ENCODE measurements around the gene CAPZB.

Gene CAPZB

GRCh38 chr1:19323987-19324664 is 161.2 kb downstream of the CAPZB start:
- Histone ChIP-seq H3K79me2 (ENCODE audit: insufficient read depth, low read length) (no peaks in the 10 kb centered on the region), H3K4me3 (ENCODE audit: low read depth in 1 of 2, low read length in 2 of 2) (no peak overlapping the region), H3K9ac (ENCODE audit: low read depth, low read length) (no peak overlapping the region), H3K4me1 (ENCODE audit: insufficient read depth, low read length) (no peaks in the 10 kb centered on the region), H3K27me3 (ENCODE audit: insufficient read depth, low read length, poor library complexity) (no peaks in the 10 kb centered on the region), H2AFZ (ENCODE audit: low read depth, low read length) (no peak overlapping the region), H4K20me1 (ENCODE audit: insufficient read depth, low read length) (no peaks in the 10 kb centered on the region), H3K4me2 (ENCODE audit: insufficient read depth, low read length) (no peak overlapping the region), H3K27ac (ENCODE audit: low read length) (no peak overlapping the region), H3K36me3 (ENCODE audit: insufficient read depth, low read length) (peaks cover 25% of the 10 kb centered on the region), H3K9me3 (ENCODE audit: insufficient read depth, low read length, severe bottlenecking) (no peaks in the 10 kb centered on the region)
- DNase-seq (no peak), ATAC-seq (ENCODE audit: insufficient read depth, low read depth) (no peak)
- TF ChIP-seq CTCF (IDR thresholded peaks at IDR 0.05; ENCODE audit: borderline replicate concordance, extremely low read depth, low read length, poor library complexity, severe bottlenecking): no peak
- TF ChIP-seq EZH2 (IDR thresholded peaks at IDR 0.05; ENCODE audit: borderline replicate concordance, low read depth, low read length, severe bottlenecking): no peak

DNA sequence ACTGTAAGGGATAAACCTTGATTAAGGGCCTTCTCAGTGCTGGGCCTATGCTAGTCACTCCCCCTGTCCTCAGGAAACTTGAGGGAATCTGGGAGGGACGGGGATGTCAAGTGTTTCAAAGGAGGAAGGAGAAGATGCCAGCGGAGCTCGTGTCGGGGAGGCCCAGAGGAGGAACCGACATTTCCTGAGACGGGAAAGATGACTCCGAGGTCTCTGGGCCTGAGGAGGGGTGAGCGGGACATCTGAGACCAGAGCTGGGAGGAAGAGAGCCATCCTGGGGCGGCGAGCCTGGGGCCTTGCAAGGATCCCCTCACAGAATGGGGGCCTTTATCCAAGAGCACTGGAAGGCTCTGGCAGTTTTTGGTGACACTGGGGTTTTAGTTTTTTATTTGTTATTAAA is 162.9 kb downstream of the CAPZB start:
- no peaks in the 10 kb centered on the region for H3K79me2 ChIP-seq (ENCODE audit: insufficient read depth, low read length)
- no peak overlapping the region for H3K27ac ChIP-seq (ENCODE audit: low read length)
- H3K4me3 ChIP-seq (ENCODE audit: low read depth in 1 of 2, low read length in 2 of 2): no peak overlapping the region
- H3K36me3 ChIP-seq (ENCODE audit: insufficient read depth, low read length): peaks cover 17% of the 10 kb centered on the region
- no peaks in the 10 kb centered on the region for H3K9me3 ChIP-seq (ENCODE audit: insufficient read depth, low read length, severe bottlenecking)
- H2AFZ ChIP-seq (ENCODE audit: low read depth, low read length): no peak overlapping the region
- no peak for TF ChIP-seq CTCF (IDR thresholded peaks at IDR 0.05; ENCODE audit: borderline replicate concordance, extremely low read depth, low read length, poor library complexity, severe bottlenecking)
- TF ChIP-seq EZH2 (IDR thresholded peaks at IDR 0.05; ENCODE audit: borderline replicate concordance, low read depth, low read length, severe bottlenecking): no peak
- no peaks in the 10 kb centered on the region for H3K27me3 ChIP-seq (ENCODE audit: insufficient read depth, low read length, poor library complexity)
- no peaks in the 10 kb centered on the region for H3K4me1 ChIP-seq (ENCODE audit: insufficient read depth, low read length)
- no peak overlapping the region for H3K9ac ChIP-seq (ENCODE audit: low read depth, low read length)
- H4K20me1 ChIP-seq (ENCODE audit: insufficient read depth, low read length): no peaks in the 10 kb centered on the region
- no peak overlapping the region for H3K4me2 ChIP-seq (ENCODE audit: insufficient read depth, low read length)
- ATAC-seq (ENCODE audit: insufficient read depth, low read depth): no peak
- no peak for DNase-seq

DNA sequence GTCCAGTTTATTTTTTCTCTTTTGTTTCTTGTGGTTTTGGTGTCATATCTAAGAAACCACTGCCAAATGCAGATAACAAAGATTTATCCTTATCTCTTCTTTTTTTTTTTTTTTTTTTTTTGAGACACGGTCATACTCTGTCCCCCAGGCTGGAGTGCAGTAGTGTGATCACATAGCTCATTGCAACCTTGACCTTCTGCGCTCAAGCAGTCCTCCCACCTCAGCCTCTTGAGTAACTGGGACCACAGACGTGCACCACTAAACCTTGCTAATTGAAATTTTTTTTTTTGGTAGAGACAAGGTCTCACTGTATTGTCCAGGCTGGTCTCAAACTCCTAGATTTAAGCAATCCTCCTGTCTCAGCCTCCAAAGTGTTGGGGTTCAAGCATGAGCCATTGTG is 164.3 kb downstream of the CAPZB start:
- no peak for ATAC-seq (ENCODE audit: insufficient read depth, low read depth)
- DNase-seq: no peak
- Histone ChIP-seq H3K36me3 (ENCODE audit: insufficient read depth, low read length) (peaks cover 11% of the 10 kb centered on the region), H3K4me1 (ENCODE audit: insufficient read depth, low read length) (no peaks in the 10 kb centered on the region), H3K4me2 (ENCODE audit: insufficient read depth, low read length) (no peak overlapping the region), H3K79me2 (ENCODE audit: insufficient read depth, low read length) (no peaks in the 10 kb centered on the region), H3K9ac (ENCODE audit: low read depth, low read length) (no peak overlapping the region), H3K27ac (ENCODE audit: low read length) (no peak overlapping the region), H4K20me1 (ENCODE audit: insufficient read depth, low read length) (0 out of 2 replicates have a peak, but pooled peaks cover 3% of the 10 kb centered on the region), H3K27me3 (ENCODE audit: insufficient read depth, low read length, poor library complexity) (no peaks in the 10 kb centered on the region), H3K4me3 (ENCODE audit: low read depth in 1 of 2, low read length in 2 of 2) (no peak overlapping the region), H3K9me3 (ENCODE audit: insufficient read depth, low read length, severe bottlenecking) (no peaks in the 10 kb centered on the region), H2AFZ (ENCODE audit: low read depth, low read length) (no peak overlapping the region)
- TF ChIP-seq EZH2 (IDR thresholded peaks at IDR 0.05; ENCODE audit: borderline replicate concordance, low read depth, low read length, severe bottlenecking) (no peak), CTCF (IDR thresholded peaks at IDR 0.05; ENCODE audit: borderline replicate concordance, extremely low read depth, low read length, poor library complexity, severe bottlenecking) (no peak)

Measured in DND-41 (cell line).